Upper lobe of right lung (tissue), 1 donor: ENCODE data around the gene PBOV1. TPM values are rescaled to one million over a fixed set of nuclear protein-coding genes. Genes with fewer than 3 reads are reported as not detected.
A peak's percentile ranks its signal among the peaks of the same experiment; 100 is the strongest.

ENCODE experiments used
- ATAC-seq: fragments of 200-7000 bp; cut with Tn5 transposase; one replicate; pipeline ENCODE4 v1.9.1; 2020; ENCODE audit warnings: mild to moderate bottlenecking, moderate library complexity
- DNase-seq: peaks from one replicate; pipeline ENCODE4 v3.0.0-alpha.2; 2020
- H3K27ac ChIP-seq: fragments of 200-600 bp; one replicate; pipeline ENCODE4 v1.8.0; 2022
- H3K27me3 ChIP-seq: fragments of 200-600 bp; one replicate; pipeline ENCODE4 v1.8.0; 2022; ENCODE audit warnings: mild to moderate bottlenecking
- H3K36me3 ChIP-seq: fragments of 200-600 bp; one replicate; pipeline ENCODE4 v1.8.0; 2022
- H3K4me1 ChIP-seq: fragments of 200-600 bp; one replicate; pipeline ENCODE4 v1.8.0; 2022
- H3K4me3 ChIP-seq: fragments of 200-600 bp; one replicate; pipeline ENCODE4 v1.8.0; 2022; ENCODE audit warnings: mild to moderate bottlenecking
- H3K9me3 ChIP-seq: fragments of 200-600 bp; one replicate; pipeline ENCODE4 v1.8.0; 2022
- intact Hi-C: fragments of 100-400 bp; cut with DNase I; formaldehyde crosslinking; loops from one replicate; pipeline ENCODE4 v1.11.0; 2022
- total RNA-seq: library from RNA; stranded (reverse); fragmentation: NEBNext Ultra II Directional; extraction: Animal tissue kit (Norgen Biotek cat#: 25700); gene quantifications from one replicate; pipeline ENCODE4 v1.2.1, GENCODE V29; 2021
- TF ChIP-seq, protein P1 (sequence below): fragments of 200-600 bp; IDR thresholded peaks from one replicate; pipeline ENCODE4 v1.8.0; 2022; ENCODE audit warnings: antibody characterized with exemption
- donor health status: DM: no; HTN: yes; CAD: no; lungs with severe emphysema.

The PBOV1 gene
- total RNA-seq, 1 donor from 2014 or later: not detected

DNA sequence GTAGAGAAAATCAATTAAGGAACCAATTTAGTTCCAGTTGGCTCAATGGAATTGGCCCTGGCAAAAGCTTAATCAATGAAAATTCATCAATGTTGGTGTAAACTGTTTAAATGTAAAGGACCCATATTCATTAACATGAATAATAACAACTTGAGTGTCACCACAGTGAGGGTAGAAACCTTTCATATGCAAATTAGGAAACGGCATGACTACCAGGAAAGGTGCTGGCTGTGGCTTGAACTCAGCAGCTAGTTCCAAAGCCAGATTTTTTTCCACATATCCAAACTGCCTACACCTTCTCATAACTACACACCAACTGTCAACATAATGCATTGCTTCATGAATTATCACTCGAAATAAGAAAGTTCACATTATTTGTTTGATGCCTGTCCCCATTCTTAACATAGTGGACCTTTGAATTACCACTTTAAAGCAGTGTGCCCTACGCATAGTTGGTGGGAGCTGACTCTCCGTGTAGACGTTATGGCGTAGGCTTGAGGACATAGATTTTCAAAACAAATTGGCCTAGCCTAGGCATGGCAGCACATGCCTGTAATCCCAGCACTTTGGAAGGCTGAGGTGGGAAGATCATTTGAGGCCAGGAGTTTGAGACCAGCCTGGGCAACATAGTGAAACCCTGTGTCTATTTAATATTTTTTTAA is 19.7 kb downstream of the PBOV1 start:
- Histone ChIP-seq H3K27ac (no peak overlapping the region), H3K9me3 (no peaks in the 10 kb centered on the region), H3K36me3 (no peaks in the 10 kb centered on the region), H3K4me1 (no peaks in the 10 kb centered on the region), H3K27me3 (no peaks in the 10 kb centered on the region), H3K4me3 (no peak overlapping the region)
- DNase-seq: no peak
- TF ChIP-seq, protein P1, sequence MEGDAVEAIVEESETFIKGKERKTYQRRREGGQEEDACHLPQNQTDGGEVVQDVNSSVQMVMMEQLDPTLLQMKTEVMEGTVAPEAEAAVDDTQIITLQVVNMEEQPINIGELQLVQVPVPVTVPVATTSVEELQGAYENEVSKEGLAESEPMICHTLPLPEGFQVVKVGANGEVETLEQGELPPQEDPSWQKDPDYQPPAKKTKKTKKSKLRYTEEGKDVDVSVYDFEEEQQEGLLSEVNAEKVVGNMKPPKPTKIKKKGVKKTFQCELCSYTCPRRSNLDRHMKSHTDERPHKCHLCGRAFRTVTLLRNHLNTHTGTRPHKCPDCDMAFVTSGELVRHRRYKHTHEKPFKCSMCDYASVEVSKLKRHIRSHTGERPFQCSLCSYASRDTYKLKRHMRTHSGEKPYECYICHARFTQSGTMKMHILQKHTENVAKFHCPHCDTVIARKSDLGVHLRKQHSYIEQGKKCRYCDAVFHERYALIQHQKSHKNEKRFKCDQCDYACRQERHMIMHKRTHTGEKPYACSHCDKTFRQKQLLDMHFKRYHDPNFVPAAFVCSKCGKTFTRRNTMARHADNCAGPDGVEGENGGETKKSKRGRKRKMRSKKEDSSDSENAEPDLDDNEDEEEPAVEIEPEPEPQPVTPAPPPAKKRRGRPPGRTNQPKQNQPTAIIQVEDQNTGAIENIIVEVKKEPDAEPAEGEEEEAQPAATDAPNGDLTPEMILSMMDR: no peak
- no peak for ATAC-seq
- intact Hi-C loops: no loop called here

DNA sequence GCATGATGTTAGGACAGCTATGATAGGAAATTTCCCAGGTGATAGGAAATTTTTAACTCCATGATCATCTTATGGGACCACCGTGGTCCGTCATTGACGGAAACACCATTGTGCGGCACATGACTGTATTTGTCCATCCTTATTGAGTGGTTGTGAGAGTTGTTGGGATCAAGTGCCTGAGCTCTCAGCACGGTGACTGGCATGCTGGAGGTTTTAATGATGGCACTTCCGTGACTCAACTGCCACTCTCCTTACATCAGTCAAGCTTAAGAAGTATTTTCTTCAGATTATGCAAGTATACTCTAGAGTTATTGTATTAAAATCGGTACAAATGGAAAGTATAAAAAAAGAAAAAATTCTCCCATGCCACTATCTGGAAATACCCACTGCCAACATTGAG is 20.7 kb downstream of the PBOV1 start:
- no peaks in the 10 kb centered on the region for H3K36me3 ChIP-seq
- ATAC-seq: peak; percentile 33
- H3K27ac ChIP-seq: no peak overlapping the region
- no peaks in the 10 kb centered on the region for H3K4me1 ChIP-seq
- no peaks in the 10 kb centered on the region for H3K27me3 ChIP-seq
- TF ChIP-seq, protein P1: no peak
- no peaks in the 10 kb centered on the region for H3K9me3 ChIP-seq
- no peak for DNase-seq
- H3K4me3 ChIP-seq: no peak overlapping the region
- intact Hi-C loops: no loop called here

DNA sequence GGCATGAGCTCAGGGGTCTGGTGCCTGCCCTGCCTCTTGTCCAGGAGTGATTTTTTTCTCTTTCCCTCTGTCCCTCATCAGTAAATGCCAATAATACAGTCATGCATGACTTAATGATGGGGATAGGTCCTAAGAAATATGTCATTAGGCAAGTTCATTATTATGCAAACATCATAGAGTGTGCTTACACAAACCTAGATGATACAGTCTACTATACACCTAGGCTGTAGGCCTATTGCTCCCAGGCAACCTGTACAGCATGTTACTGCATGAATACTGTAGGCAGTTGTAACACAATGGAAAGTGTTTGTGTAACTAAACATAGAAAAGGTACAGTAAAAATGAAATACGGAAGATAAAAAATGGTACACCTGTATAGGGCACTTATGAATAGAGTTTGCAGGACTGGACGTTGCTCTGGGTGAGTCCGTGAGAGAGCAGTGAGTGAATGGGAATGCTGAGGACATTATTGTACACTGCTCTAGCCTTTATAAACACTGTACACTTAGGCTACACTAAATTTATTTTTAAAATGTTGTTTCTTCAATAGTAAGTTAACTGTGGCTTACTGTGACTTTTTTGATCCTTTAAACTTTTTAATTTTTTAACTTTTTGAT is 22.1 kb downstream of the PBOV1 start:
- Histone ChIP-seq H3K4me3 (no peak overlapping the region), H3K27ac (no peak overlapping the region), H3K9me3 (no peaks in the 10 kb centered on the region), H3K27me3 (no peaks in the 10 kb centered on the region), H3K36me3 (no peaks in the 10 kb centered on the region), H3K4me1 (no peaks in the 10 kb centered on the region)
- TF ChIP-seq, protein P1: no peak
- ATAC-seq (peak; percentile 55), DNase-seq (no peak)
- intact Hi-C loops: no loop called here

DNA sequence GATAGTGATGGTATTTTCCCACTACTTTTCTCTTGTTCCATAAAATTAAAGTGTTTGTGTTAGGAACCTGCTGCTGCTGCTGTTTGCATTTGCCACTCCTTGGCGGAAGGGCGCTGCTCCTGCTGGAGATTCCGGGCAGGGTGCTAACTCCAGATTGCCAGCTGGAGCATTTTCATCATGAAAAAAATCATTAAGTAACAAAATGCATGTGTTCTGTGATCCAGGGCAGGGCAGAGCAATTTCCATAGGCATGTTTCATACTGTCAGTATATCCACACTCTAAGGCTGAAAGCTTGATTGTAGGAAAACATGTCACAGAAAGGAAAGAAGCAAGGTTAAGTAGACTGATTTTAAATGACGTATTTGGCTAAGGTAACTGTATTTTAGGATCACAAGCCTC is 24.0 kb downstream of the PBOV1 start:
- TF ChIP-seq, protein P1: no peak
- peak; percentile 70 for ATAC-seq
- peak overlapping the region; percentile 53 for H3K27ac ChIP-seq
- no peak overlapping the region for H3K4me3 ChIP-seq
- DNase-seq: peak; percentile 78
- H3K36me3 ChIP-seq: no peaks in the 10 kb centered on the region
- intact Hi-C loops: no loop called here
- no peaks in the 10 kb centered on the region for H3K4me1 ChIP-seq
- no peaks in the 10 kb centered on the region for H3K9me3 ChIP-seq
- H3K27me3 ChIP-seq: no peaks in the 10 kb centered on the region

DNA sequence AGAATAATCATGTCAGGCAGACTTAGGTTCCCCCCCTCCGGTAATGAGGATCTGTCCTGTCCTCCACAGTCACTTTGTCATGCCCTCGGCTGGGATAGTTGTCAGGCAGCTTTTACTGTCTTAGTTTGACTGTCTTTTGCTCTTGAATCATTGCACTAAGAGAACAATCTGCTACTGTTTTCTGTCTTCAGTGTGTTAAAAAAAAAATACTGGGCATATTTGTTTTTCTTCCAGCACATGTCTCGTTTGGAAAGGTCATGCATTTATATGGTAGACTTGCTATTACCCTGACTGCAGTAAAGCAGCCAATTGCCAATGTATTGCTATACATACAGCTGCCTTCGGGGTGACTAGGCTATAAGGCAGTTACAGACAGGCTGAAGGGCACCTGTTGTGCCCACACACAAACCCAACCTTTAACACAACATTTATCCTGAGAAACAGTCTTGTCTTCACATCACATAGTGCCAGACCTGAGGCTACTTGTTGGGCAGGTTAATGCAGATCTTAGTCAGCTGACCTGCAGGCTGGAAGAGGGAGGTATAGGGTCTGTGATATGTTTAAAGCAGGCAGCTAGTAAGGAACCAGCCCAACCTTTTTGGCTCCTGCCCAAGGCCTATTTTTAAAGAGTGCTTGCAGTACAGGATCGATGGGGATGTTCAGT is 29.9 kb downstream of the PBOV1 start:
- no peak overlapping the region for H3K27ac ChIP-seq

More for the DNA sequence above, 29.9 kb downstream of the PBOV1 start:
- Histone ChIP-seq H3K4me3 (no peak overlapping the region), H3K36me3 (no peaks in the 10 kb centered on the region), H3K4me1 (no peaks in the 10 kb centered on the region), H3K27me3 (no peaks in the 10 kb centered on the region), H3K9me3 (no peaks in the 10 kb centered on the region)
- intact Hi-C loops: no loop called here
- no peak for DNase-seq
- no peak for ATAC-seq
- TF ChIP-seq, protein P1: no peak
